NB4 (cell line): ENCODE measurements around the gene JPT2.

Source experiments
- MYC ChIP-seq: IDR thresholded peaks from 2 replicates; pipeline ENCODE4 v1.6.1; 2011; ENCODE audit warnings: low read depth, low read length
- POLR2A ChIP-seq: IDR thresholded peaks from 2 replicates; pipeline ENCODE4 v1.6.1; 2011; ENCODE audit warnings: mild to moderate bottlenecking; ENCODE audit not compliant: insufficient read length; ENCODE audit errors: extremely low read depth
- TF ChIP-seq, protein P1 (sequence below): IDR thresholded peaks from one replicate; pipeline ENCODE4 v1.5.1; 2012; ENCODE audit warnings: low read depth, low read length
- TF ChIP-seq, protein P2 (sequence below): IDR thresholded peaks from 2 replicates; pipeline ENCODE4 v1.6.1; 2011; ENCODE audit warnings: low read depth, low read length

DNA sequence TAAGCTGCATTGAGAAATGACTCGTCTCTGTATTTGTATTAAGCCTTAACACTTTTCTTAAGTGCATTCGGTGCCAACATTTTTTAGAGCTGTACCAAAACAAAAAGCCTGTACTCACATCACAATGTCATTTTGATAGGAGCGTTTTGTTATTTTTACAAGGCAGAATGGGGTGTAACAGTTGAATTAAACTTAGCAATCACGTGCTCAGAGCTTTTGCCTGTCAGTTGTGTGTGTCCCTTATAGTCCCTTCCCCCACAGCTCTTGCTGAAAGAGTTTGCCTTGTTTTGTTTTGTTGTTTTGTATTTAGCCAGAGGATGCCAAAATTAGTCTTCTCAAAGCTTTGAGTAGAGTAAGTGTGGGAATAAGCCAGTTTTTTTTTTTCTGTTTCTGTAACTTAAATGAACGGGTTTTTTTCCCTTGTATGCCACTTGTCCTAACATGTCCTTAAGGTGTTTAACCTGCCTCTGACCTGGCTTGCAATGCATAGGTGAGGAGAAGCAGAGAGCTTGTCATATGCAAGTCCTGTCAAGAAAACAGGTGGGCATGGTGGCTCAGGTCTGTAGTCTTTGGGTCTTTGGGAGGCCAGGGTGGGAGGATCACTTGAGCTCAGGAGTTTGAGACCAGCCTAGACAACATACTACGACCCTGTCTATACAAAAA, 23.3 kb downstream of the JPT2 start:
- TF ChIP-seq, protein P1, sequence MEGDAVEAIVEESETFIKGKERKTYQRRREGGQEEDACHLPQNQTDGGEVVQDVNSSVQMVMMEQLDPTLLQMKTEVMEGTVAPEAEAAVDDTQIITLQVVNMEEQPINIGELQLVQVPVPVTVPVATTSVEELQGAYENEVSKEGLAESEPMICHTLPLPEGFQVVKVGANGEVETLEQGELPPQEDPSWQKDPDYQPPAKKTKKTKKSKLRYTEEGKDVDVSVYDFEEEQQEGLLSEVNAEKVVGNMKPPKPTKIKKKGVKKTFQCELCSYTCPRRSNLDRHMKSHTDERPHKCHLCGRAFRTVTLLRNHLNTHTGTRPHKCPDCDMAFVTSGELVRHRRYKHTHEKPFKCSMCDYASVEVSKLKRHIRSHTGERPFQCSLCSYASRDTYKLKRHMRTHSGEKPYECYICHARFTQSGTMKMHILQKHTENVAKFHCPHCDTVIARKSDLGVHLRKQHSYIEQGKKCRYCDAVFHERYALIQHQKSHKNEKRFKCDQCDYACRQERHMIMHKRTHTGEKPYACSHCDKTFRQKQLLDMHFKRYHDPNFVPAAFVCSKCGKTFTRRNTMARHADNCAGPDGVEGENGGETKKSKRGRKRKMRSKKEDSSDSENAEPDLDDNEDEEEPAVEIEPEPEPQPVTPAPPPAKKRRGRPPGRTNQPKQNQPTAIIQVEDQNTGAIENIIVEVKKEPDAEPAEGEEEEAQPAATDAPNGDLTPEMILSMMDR: no peak
- TF ChIP-seq POLR2A: no peak
- TF ChIP-seq MYC: no peak
- TF ChIP-seq, protein P2, sequence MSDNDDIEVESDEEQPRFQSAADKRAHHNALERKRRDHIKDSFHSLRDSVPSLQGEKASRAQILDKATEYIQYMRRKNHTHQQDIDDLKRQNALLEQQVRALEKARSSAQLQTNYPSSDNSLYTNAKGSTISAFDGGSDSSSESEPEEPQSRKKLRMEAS: no peak
